Neural cell (in vitro differentiated cells): ENCODE measurements around the gene YEATS4. TPM values are rescaled to one million over a fixed set of nuclear protein-coding genes. Genes with fewer than 3 reads are reported as not detected.

Experiments used
- H2AFZ ChIP-seq: fragments of 200-600, 300-800 bp; sonication (generic), shearing (Covaris generic); 2 replicates; pipeline ENCODE4 v1.6.0; 2014; ENCODE audit warnings: low read depth, mild to moderate bottlenecking, antibody characterized with exemption, low read length, moderate library complexity
- H3F3A ChIP-seq: fragments of 200-600 bp; shearing (Covaris generic); 2 replicates; pipeline ENCODE4 v1.6.1; 2016; ENCODE audit warnings: mild to moderate bottlenecking, moderate library complexity, mixed read lengths, antibody characterized with exemption, low read length; ENCODE audit not compliant: insufficient read depth, poor library complexity, severe bottlenecking
- H3K27ac ChIP-seq: fragments of 200-600, 300-800 bp; sonication (generic), shearing (Covaris generic); 2 replicates; pipeline ENCODE4 v1.5.1; 2014; ENCODE audit warnings: mild to moderate bottlenecking, low read length, moderate library complexity
- H3K27me3 ChIP-seq: fragments of 300-800, 200-600 bp; sonication (generic), shearing (Covaris generic); 2 replicates; pipeline ENCODE4 v1.6.0; 2014; ENCODE audit warnings: mild to moderate bottlenecking, low read depth, low read length, moderate library complexity; ENCODE audit not compliant: insufficient read depth
- H3K36me3 ChIP-seq: fragments of 300-800, 200-600 bp; sonication (generic), shearing (Covaris generic); 2 replicates; pipeline ENCODE4 v1.5.1; 2014; ENCODE audit warnings: mild to moderate bottlenecking, antibody characterized with exemption, low read length, moderate library complexity; ENCODE audit not compliant: insufficient read depth
- H3K4me2 ChIP-seq: fragments of 300-800, 200-600 bp; sonication (generic), shearing (Covaris generic); 2 replicates; pipeline ENCODE4 v1.6.0; 2014; ENCODE audit warnings: mild to moderate bottlenecking, low read length
- H3K4me3 ChIP-seq: fragments of 300-800, 200-600 bp; sonication (generic), shearing (Covaris generic); 2 replicates; pipeline ENCODE4 v1.5.1; 2014; ENCODE audit warnings: mild to moderate bottlenecking, low read length, moderate library complexity
- H3K79me2 ChIP-seq: fragments of 200-600 bp; shearing (Covaris generic); replicated peaks from 2 replicates; pipeline ENCODE4 v1.6.0; 2014; ENCODE audit warnings: mild to moderate bottlenecking, low read length, moderate library complexity; ENCODE audit not compliant: insufficient read depth
- H3K9ac ChIP-seq: fragments of 300-800, 200-600 bp; sonication (generic), shearing (Covaris generic); 2 replicates; pipeline ENCODE4 v1.6.1; 2016; ENCODE audit warnings: mild to moderate bottlenecking, low read length, mixed read lengths
- H3K9me2 ChIP-seq: fragments of 200-600 bp; shearing (Covaris generic); 2 replicates; pipeline ENCODE4 v1.6.1; 2016; ENCODE audit warnings: mild to moderate bottlenecking, low read length, mixed read lengths; ENCODE audit not compliant: insufficient read depth
- H3K9me3 ChIP-seq: fragments of 200-600, 300-800 bp; sonication (generic), shearing (Covaris generic); 2 replicates; pipeline ENCODE4 v1.6.1; 2016; ENCODE audit warnings: mild to moderate bottlenecking, mixed run types, low read length, moderate library complexity, mixed read lengths
- H4K20me1 ChIP-seq: fragments of 200-600 bp; shearing (Covaris generic); 2 replicates; pipeline ENCODE4 v1.6.1; 2016; ENCODE audit warnings: mild to moderate bottlenecking, mixed run types; ENCODE audit not compliant: insufficient read depth
- CTCF ChIP-seq: fragments of 450-650 bp; IDR thresholded peaks from 2 replicates; pipeline ENCODE4 v1.5.1; 2014; ENCODE audit warnings: antibody characterized with exemption, mild to moderate bottlenecking, moderate library complexity; ENCODE audit not compliant: poor library complexity, severe bottlenecking
- EP300 ChIP-seq: fragments of 450-650 bp; conservative IDR thresholded peaks from 2 replicates; pipeline ENCODE4 v1.6.1; 2014; ENCODE audit warnings: antibody characterized with exemption, mild to moderate bottlenecking, moderate library complexity; ENCODE audit not compliant: poor library complexity, severe bottlenecking
- EZH2 ChIP-seq: fragments of 200-600, 300-800 bp; shearing (Covaris generic), sonication (generic); IDR thresholded peaks from 2 replicates; pipeline ENCODE4 v1.6.1; 2014; ENCODE audit warnings: antibody characterized with exemption, low read length, borderline replicate concordance, mild to moderate bottlenecking; ENCODE audit not compliant: insufficient read depth, poor library complexity, severe bottlenecking
- MXI1 ChIP-seq: fragments of 450-650 bp; conservative IDR thresholded peaks from 2 replicates; pipeline ENCODE4 v1.6.1; 2014; ENCODE audit warnings: antibody characterized with exemption, mild to moderate bottlenecking; ENCODE audit not compliant: poor library complexity, severe bottlenecking
- POLR2AphosphoS5 ChIP-seq: IDR thresholded peaks from 2 replicates; pipeline ENCODE4 v1.6.1; 2012
- RAD21 ChIP-seq: fragments of 450-650 bp; conservative IDR thresholded peaks from 2 replicates; pipeline ENCODE4 v1.6.1; 2014; ENCODE audit warnings: antibody characterized with exemption, mild to moderate bottlenecking, moderate library complexity
- REST ChIP-seq: IDR thresholded peaks from 2 replicates; pipeline ENCODE4 v1.6.1; 2012; ENCODE audit warnings: borderline replicate concordance
- SMC3 ChIP-seq: fragments of 450-650 bp; conservative IDR thresholded peaks from 2 replicates; pipeline ENCODE4 v1.6.1; 2014; ENCODE audit warnings: antibody characterized with exemption, mild to moderate bottlenecking, moderate library complexity; ENCODE audit not compliant: poor library complexity
- TAF1 ChIP-seq: IDR thresholded peaks from 2 replicates; pipeline ENCODE4 v1.6.1; 2012; ENCODE audit warnings: low read depth
- polyA plus RNA-seq: library from polyadenylated mRNA; depleted of rRNA; stranded (reverse); fragments of >200 nt; gene quantifications from 2 replicates; pipeline ENCODE4 v1.2.3, GENCODE V29; 2014

Gene YEATS4
- polyA plus RNA-seq, 1 donor from 2014 or later = 227 TPM

GRCh38 chr12:69396963-69397362, 37.4 kb downstream of the YEATS4 start:
- no peaks in the 10 kb centered on the region for H3K36me3 ChIP-seq
- no peaks in the 10 kb centered on the region for H3K79me2 ChIP-seq
- no peaks in the 10 kb centered on the region for H3K27me3 ChIP-seq
- no peak overlapping the region for H3K9ac ChIP-seq
- H3K9me2 ChIP-seq = no peaks in the 10 kb centered on the region
- no peak overlapping the region for H3K4me3 ChIP-seq
- H3F3A ChIP-seq = no peaks in the 10 kb centered on the region
- H3K27ac ChIP-seq = no peak overlapping the region
- H3K9me3 ChIP-seq = no peaks in the 10 kb centered on the region
- H3K4me2 ChIP-seq = no peak overlapping the region
- no peaks in the 10 kb centered on the region for H4K20me1 ChIP-seq
- TF ChIP-seq MXI1 (no peak), SMC3 (no peak), CTCF (no peak), EP300 (no peak), RAD21 (no peak), EZH2 (no peak), TAF1 (no peak), REST (no peak)
- no peak overlapping the region for H2AFZ ChIP-seq

GRCh38 chr12:69397978-69398377, 38.4 kb downstream of the YEATS4 start:
- no peak overlapping the region for H3K9ac ChIP-seq
- no peak overlapping the region for H3K4me2 ChIP-seq
- no peaks in the 10 kb centered on the region for H3K9me2 ChIP-seq
- H3K27me3 ChIP-seq = no peaks in the 10 kb centered on the region
- no peaks in the 10 kb centered on the region for H3K36me3 ChIP-seq
- H2AFZ ChIP-seq = no peak overlapping the region
- H3K79me2 ChIP-seq = no peaks in the 10 kb centered on the region
- no peak overlapping the region for H3K27ac ChIP-seq
- no peak overlapping the region for H3K4me3 ChIP-seq
- no peaks in the 10 kb centered on the region for H3K9me3 ChIP-seq
- no peaks in the 10 kb centered on the region for H3F3A ChIP-seq
- no peaks in the 10 kb centered on the region for H4K20me1 ChIP-seq
- TF ChIP-seq RAD21 (no peak), POLR2AphosphoS5 (no peak), EZH2 (no peak), TAF1 (no peak), EP300 (no peak), REST (no peak), MXI1 (no peak), CTCF (no peak), SMC3 (no peak)
